ENCODE results near the gene ACAD10. TPM values are rescaled to one million over a fixed set of nuclear protein-coding genes. Genes with fewer than 3 reads are reported as not detected.

Gene ACAD10
- total RNA-seq, 1 donor from 2014 or later = 24.0 TPM

DNA sequence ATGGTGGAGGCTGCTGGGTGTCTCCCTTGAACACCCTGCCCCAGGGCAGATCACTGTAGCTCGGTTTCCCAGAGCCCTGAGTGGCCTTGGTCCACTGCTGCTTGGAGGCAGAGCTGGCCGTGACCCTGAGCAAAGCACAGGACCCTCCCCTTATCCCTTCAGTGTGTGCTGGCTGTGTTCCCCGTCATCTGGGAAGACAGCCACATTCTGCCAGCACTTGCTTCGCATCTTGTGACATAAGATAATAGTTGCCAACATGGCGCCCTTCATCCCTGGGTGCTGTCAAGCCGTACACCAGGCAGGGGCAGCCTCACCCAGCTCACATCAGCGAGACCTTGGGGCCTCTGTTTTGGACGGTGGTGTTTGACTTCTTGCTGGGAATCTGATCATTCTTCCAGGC lies 68.8 kb downstream of the ACAD10 start:
- ATAC-seq = no peak
- Histone ChIP-seq H3K27ac (no peak overlapping the region), H3K36me3 (peaks cover 35% of the 10 kb centered on the region)

DNA sequence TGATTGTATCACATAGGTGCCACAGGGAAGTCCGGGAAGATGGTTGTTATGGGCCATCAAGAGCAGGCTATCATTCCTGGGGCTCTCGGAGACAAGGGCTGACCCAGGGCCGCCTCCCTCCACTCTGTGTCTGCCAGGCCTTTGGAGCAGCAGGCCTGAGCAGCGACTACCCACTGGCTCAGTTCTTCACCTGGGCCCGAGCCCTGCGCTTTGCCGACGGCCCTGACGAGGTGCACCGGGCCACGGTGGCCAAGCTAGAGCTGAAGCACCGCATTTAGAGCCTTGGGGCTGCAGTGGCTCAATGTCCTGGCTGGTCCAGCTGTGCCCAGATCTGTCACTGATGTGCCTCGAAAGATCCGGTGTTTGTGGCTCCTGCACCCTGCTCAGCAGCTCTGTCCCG lies 70.3 kb downstream of the ACAD10 start:
- Histone ChIP-seq H3K27ac (no peak overlapping the region), H3K4me1 (peaks cover 28% of the 10 kb centered on the region), H3K4me3 (no peak overlapping the region), H3K9me3 (no peaks in the 10 kb centered on the region), H3K36me3 (peaks cover 30% of the 10 kb centered on the region), H3K27me3 (ENCODE audit: low read depth) (no peaks in the 10 kb centered on the region)
- ATAC-seq = no peak
- no peak for DNase-seq
- intact Hi-C loops (cut with DNase I) = no loop called here
- no peak for TF ChIP-seq CTCF (IDR thresholded peaks at IDR 0.05)

More for the DNA sequence above, 68.8 kb downstream of the ACAD10 start:
- intact Hi-C loops (cut with DNase I) = loop anchor here (5.0 kb wide), 1 partner anchor 53 kb away; no protein-coding TSS in a partner anchor
- Histone ChIP-seq H3K9me3 (no peaks in the 10 kb centered on the region), H3K4me1 (peaks cover 28% of the 10 kb centered on the region), H3K4me3 (no peak overlapping the region), H3K27me3 (ENCODE audit: low read depth) (no peaks in the 10 kb centered on the region)
- no peak for DNase-seq
- no peak for TF ChIP-seq CTCF (IDR thresholded peaks at IDR 0.05)

- no peak for ATAC-seq
- H3K27ac ChIP-seq = no peak overlapping the region
- DNase-seq = no peak
Observed at GRCh38 chr12:111756681-111757080, 70.8 kb downstream of the ACAD10 start.

DNA sequence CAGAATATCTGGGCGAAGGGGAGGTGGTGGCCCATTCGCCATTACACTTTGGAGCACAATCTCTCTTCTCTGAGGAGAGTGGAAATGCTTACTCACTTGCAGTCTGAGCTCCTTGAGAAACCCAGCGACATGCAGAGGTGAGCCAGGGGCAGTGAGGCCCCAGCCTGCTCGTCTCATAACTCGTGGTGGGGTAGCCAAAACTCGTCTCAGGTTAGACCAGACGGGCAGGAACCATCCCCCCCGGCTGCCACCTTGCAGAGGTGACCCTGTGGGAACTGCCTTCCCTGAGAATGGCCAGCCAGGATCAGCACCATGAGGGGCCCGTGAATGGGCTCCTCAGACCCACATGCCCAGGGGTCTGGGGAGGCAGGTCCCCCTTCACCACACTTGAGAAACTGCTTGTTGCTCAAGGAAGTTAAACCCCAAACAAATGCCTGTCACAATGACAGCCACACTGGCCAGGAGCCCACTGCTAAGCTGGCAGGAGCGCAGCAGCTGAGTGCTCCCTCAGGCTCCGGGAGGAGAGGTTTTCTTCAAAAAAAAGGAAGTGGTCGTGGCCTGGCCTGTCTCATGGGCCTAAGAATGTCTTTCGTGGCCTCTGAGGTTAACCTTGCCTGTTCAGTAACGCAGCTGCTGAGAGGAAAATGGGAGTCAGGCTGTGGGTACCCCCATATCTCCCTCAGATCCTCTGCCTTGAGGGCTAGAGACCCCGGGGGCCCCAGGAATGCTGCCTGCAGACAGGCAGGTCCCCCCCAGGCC lies 71.7 kb downstream of the ACAD10 start:
- intact Hi-C loops (cut with DNase I) = no loop called here
- DNase-seq (peak; percentile 76), ATAC-seq (peak; percentile 52 to 69)
- Histone ChIP-seq H3K4me3 (no peak overlapping the region), H3K27me3 (ENCODE audit: low read depth) (no peaks in the 10 kb centered on the region), H3K36me3 (peaks cover 26% of the 10 kb centered on the region), H3K27ac (peak overlapping the region; percentile 76), H3K4me1 (peaks cover 28% of the 10 kb centered on the region), H3K9me3 (no peaks in the 10 kb centered on the region)
- TF ChIP-seq CTCF (IDR thresholded peaks at IDR 0.05) = no peak

More at GRCh38 chr12:111756681-111757080, 70.8 kb downstream of the ACAD10 start:
- Histone ChIP-seq H3K4me1 (peaks cover 28% of the 10 kb centered on the region), H3K4me3 (no peak overlapping the region), H3K36me3 (peaks cover 26% of the 10 kb centered on the region), H3K9me3 (no peaks in the 10 kb centered on the region), H3K27me3 (ENCODE audit: low read depth) (no peaks in the 10 kb centered on the region)
- TF ChIP-seq CTCF (IDR thresholded peaks at IDR 0.05) = no peak
- intact Hi-C loops (cut with DNase I) = no loop called here

GRCh38 chr12:111758120-111758561 lies 72.3 kb downstream of the ACAD10 start:
- no peaks in the 10 kb centered on the region for H3K27me3 ChIP-seq (ENCODE audit: low read depth)
- TF ChIP-seq CTCF (IDR thresholded peaks at IDR 0.05) = no peak
- peak; percentile 68 for DNase-seq
- peak; percentile 38 to 70 for ATAC-seq
- peak overlapping the region; percentile 76 for H3K27ac ChIP-seq
- peaks cover 28% of the 10 kb centered on the region for H3K4me1 ChIP-seq
- H3K9me3 ChIP-seq = no peaks in the 10 kb centered on the region
- peaks cover 26% of the 10 kb centered on the region for H3K36me3 ChIP-seq
- intact Hi-C loops (cut with DNase I) = no loop called here
- H3K4me3 ChIP-seq = no peak overlapping the region

All from lower lobe of right lung (tissue), 2 donors.